H9 (cell line): Measurements from ENCODE around the gene SLC4A2. TPM values are rescaled to one million over a fixed set of nuclear protein-coding genes. Genes with fewer than 3 reads are reported as not detected.

Experiments
- DNase-seq: peaks from one replicate; pipeline ENCODE4 v3.0.0-alpha.2; 2017
- H2AFZ ChIP-seq: one replicate; pipeline ENCODE4 v1.6.1; 2013; ENCODE audit warnings: mild to moderate bottlenecking, low read length, control low read depth, moderate library complexity
- H2AK5ac ChIP-seq: 2 replicates; pipeline ENCODE4 v1.6.1; 2013; ENCODE audit warnings: low read length, control low read depth, mixed read lengths; ENCODE audit not compliant: insufficient read length
- H2BK120ac ChIP-seq: one replicate; pipeline ENCODE4 v1.6.1; 2013; ENCODE audit warnings: low read depth, mild to moderate bottlenecking, low read length, control low read depth, inconsistent platforms; ENCODE audit not compliant: poor library complexity, severe bottlenecking
- H2BK12ac ChIP-seq: 2 replicates; pipeline ENCODE4 v1.6.1; 2013; ENCODE audit warnings: low read length, control low read depth, mixed read lengths, low read depth; ENCODE audit not compliant: insufficient read length
- H2BK15ac ChIP-seq: 2 replicates; pipeline ENCODE4 v1.6.1; 2013; ENCODE audit warnings: low read depth, low read length, control low read depth
- H2BK20ac ChIP-seq: one replicate; pipeline ENCODE4 v1.6.1; 2013; ENCODE audit warnings: low read depth, mild to moderate bottlenecking, low read length, control low read depth, inconsistent platforms; ENCODE audit not compliant: poor library complexity, severe bottlenecking
- H2BK5ac ChIP-seq: 2 replicates; pipeline ENCODE4 v1.6.1; 2013; ENCODE audit warnings: low read length, control low read depth, mixed read lengths; ENCODE audit not compliant: insufficient read length
- H3K14ac ChIP-seq: 2 replicates; pipeline ENCODE4 v1.6.1; 2013; ENCODE audit warnings: low read length, control low read depth; ENCODE audit not compliant: insufficient read depth
- H3K18ac ChIP-seq: 2 replicates; pipeline ENCODE4 v1.6.1; 2013; ENCODE audit warnings: low read depth, mild to moderate bottlenecking, mixed read lengths, low read length, control low read depth; ENCODE audit not compliant: insufficient read length
- H3K23ac ChIP-seq: 2 replicates; pipeline ENCODE4 v1.6.1; 2013; ENCODE audit warnings: low read length, control low read depth, mixed read lengths, low read depth; ENCODE audit not compliant: insufficient read length
- H3K23me2 ChIP-seq: 2 replicates; pipeline ENCODE4 v1.6.1; 2013; ENCODE audit warnings: low read depth, mild to moderate bottlenecking, mixed read lengths, low read length, control low read depth; ENCODE audit not compliant: insufficient read length, poor library complexity, severe bottlenecking
- H3K27ac ChIP-seq: 2 replicates; pipeline ENCODE4 v1.5.1; 2013; ENCODE audit warnings: low read length, control low read depth, mixed read lengths, low read depth; ENCODE audit not compliant: insufficient read length
- H3K27me3 ChIP-seq: 2 replicates; pipeline ENCODE4 v1.6.1; 2013; ENCODE audit warnings: low read length, control low read depth, inconsistent platforms; ENCODE audit not compliant: insufficient read depth
- H3K4ac ChIP-seq: 2 replicates; pipeline ENCODE4 v1.6.1; 2013; ENCODE audit warnings: low read depth, mild to moderate bottlenecking, control low read depth, inconsistent platforms, low read length, moderate library complexity
- H3K4me1 ChIP-seq: 2 replicates; pipeline ENCODE4 v1.6.1; 2013; ENCODE audit warnings: low read length, control low read depth, inconsistent platforms; ENCODE audit not compliant: insufficient read depth
- H3K4me2 ChIP-seq: 2 replicates; pipeline ENCODE4 v1.6.1; 2013; ENCODE audit warnings: low read length, control low read depth, mixed read lengths; ENCODE audit not compliant: insufficient read length, insufficient read depth
- H3K56ac ChIP-seq: 2 replicates; pipeline ENCODE4 v1.6.1; 2013; ENCODE audit warnings: low read depth, mild to moderate bottlenecking, mixed read lengths, low read length, control low read depth; ENCODE audit not compliant: insufficient read length
- H3K79me1 ChIP-seq: 2 replicates; pipeline ENCODE4 v1.6.1; 2013; ENCODE audit warnings: low read depth, mild to moderate bottlenecking, moderate library complexity, low read length, control low read depth, inconsistent platforms; ENCODE audit not compliant: insufficient read depth, poor library complexity, severe bottlenecking
- H3K79me2 ChIP-seq: 2 replicates; pipeline ENCODE4 v1.6.1; 2013; ENCODE audit warnings: low read length, control low read depth, inconsistent platforms; ENCODE audit not compliant: insufficient read depth
- H3K9ac ChIP-seq: 2 replicates; pipeline ENCODE4 v1.6.1; 2013; ENCODE audit warnings: low read length, control low read depth, mixed read lengths; ENCODE audit not compliant: insufficient read length; ENCODE audit errors: extremely low read depth
- H3K9me3 ChIP-seq: one replicate; pipeline ENCODE4 v1.6.1; 2013; ENCODE audit warnings: low read depth, low read length, inconsistent platforms; ENCODE audit not compliant: control insufficient read depth
- H3T11ph ChIP-seq: one replicate; pipeline ENCODE4 v1.6.1; 2013; ENCODE audit warnings: mild to moderate bottlenecking, low read length, control low read depth, inconsistent platforms
- H4K20me1 ChIP-seq: one replicate; pipeline ENCODE4 v1.6.1; 2013; ENCODE audit not compliant: control insufficient read depth, insufficient read length, insufficient read depth
- H4K5ac ChIP-seq: 2 replicates; pipeline ENCODE4 v1.6.1; 2013; ENCODE audit warnings: low read depth, mild to moderate bottlenecking, mixed read lengths, low read length, control low read depth; ENCODE audit not compliant: insufficient read length
- H4K8ac ChIP-seq: replicated peaks from 2 replicates; pipeline ENCODE4 v1.6.1; 2013; ENCODE audit warnings: low read length, control low read depth, mixed read lengths, low read depth; ENCODE audit not compliant: insufficient read length
- H4K91ac ChIP-seq: 2 replicates; pipeline ENCODE4 v1.6.1; 2013; ENCODE audit warnings: low read depth, mild to moderate bottlenecking, moderate library complexity, mixed read lengths, low read length, control low read depth; ENCODE audit not compliant: insufficient read length
- H3K27ac Mint-ChIP-seq, 3 experiments: 2 replicates in 2 of 3; 3 replicates in 1 of 3; pipeline ENCODE4 v1.8.0; 2020 to 2021; ENCODE audit warnings: mixed read lengths in 3 of 3, mild to moderate bottlenecking in 1 of 3, moderate library complexity in 1 of 3
- H3K27me3 Mint-ChIP-seq: 2 replicates; pipeline ENCODE4 v1.8.0; 2021; ENCODE audit warnings: low read depth, mild to moderate bottlenecking, moderate library complexity, mixed read lengths
- H3K36me3 Mint-ChIP-seq, 3 experiments: 2 replicates in 2 of 3; 3 replicates in 1 of 3; pipeline ENCODE4 v1.8.0; 2020 to 2021; ENCODE audit warnings: low read depth in 3 of 3, mixed read lengths in 3 of 3; ENCODE audit not compliant: insufficient read depth in 1 of 3
- H3K4me1 Mint-ChIP-seq, 2 experiments: 2 replicates each; pipeline ENCODE4 v1.8.0; 2020; ENCODE audit warnings: mixed read lengths in 2 of 2
- H3K4me3 Mint-ChIP-seq, 2 experiments: 2 replicates in 1 of 2; 3 replicates in 1 of 2; pipeline ENCODE4 v1.8.0; 2020 to 2021; ENCODE audit warnings: mild to moderate bottlenecking in 2 of 2, mixed read lengths in 2 of 2, moderate library complexity in 1 of 2
- H3K9me3 Mint-ChIP-seq, 2 experiments: 2 replicates in 1 of 2; 3 replicates in 1 of 2; pipeline ENCODE4 v1.8.0; 2020; ENCODE audit warnings: mild to moderate bottlenecking in 2 of 2, mixed read lengths in 2 of 2, moderate library complexity in 1 of 2
- CTCF ChIP-seq: fragments of 200-600 bp; sonication (generic); conservative IDR thresholded peaks from 3 replicates; pipeline ENCODE4 v1.8.0; 2021; ENCODE audit warnings: antibody characterized with exemption, mild to moderate bottlenecking
- WGBS: extraction: QIAGEN DNeasy Blood & Tissue Kit; methylation state at CpG from one replicate; pipeline ENCODE4 v1.1.7; 2013; ENCODE audit warnings: missing lambda C conversion rate, low lambda C conversion rate, mixed read lengths; ENCODE audit not compliant: insufficient read length; ENCODE audit errors: extremely low coverage; 5-methylcytosine and 5-hydroxymethylcytosine counted together
- total RNA-seq: library from RNA; stranded (reverse); gene quantifications from 2 replicates; pipeline ENCODE4 v1.2.1, GENCODE V29; 2021

SLC4A2 gene
- total RNA-seq, 1 experiment from 2014 or later: 136 TPM

GRCh38 chr7:151061213-151062110 is 2.1 kb downstream of the SLC4A2 start:
- peak overlapping the region; percentile 58 for H3K4me2 ChIP-seq

More at GRCh38 chr7:151061213-151062110, 2.1 kb downstream of the SLC4A2 start:
- no peak overlapping the region for H3K23ac ChIP-seq
- no peak overlapping the region for H3K9ac ChIP-seq
- no peak overlapping the region for H4K91ac ChIP-seq
- no peak overlapping the region for H3K27ac ChIP-seq
- no peak overlapping the region for H2AK5ac ChIP-seq
- H2BK20ac ChIP-seq: no peak overlapping the region
- no peak overlapping the region for H3T11ph ChIP-seq
- Mint-ChIP-seq H3K4me1 (peaks cover 37 to 45% of the 10 kb centered on the region in 2 experiments), H3K9me3 (no peaks in the 10 kb centered on the region; a peak in 1 of 5 replicates), H3K36me3 (peaks cover 10 to 19% (median 18%) of the 10 kb centered on the region in 3 experiments; a peak in 5 of 7 replicates), H3K27me3 (peaks cover 9% of the 10 kb centered on the region), H3K4me3 (peak overlapping the region; percentile 78 to 91), H3K27ac (peak overlapping the region in 1 of 3 experiments; percentile 14; a peak in 1 of 7 replicates)
- H2BK15ac ChIP-seq: no peak overlapping the region
- no peak overlapping the region for H2BK120ac ChIP-seq
- H4K5ac ChIP-seq: no peak overlapping the region
- TF ChIP-seq CTCF: no peak
- H3K18ac ChIP-seq: no peak overlapping the region
- DNase-seq: peak; percentile 54
- H3K4me1 ChIP-seq: peaks cover 8% of the 10 kb centered on the region
- H3K79me2 ChIP-seq: no peaks in the 10 kb centered on the region
- H4K20me1 ChIP-seq: no peaks in the 10 kb centered on the region
- no CpG with 5 or more reads among the region's 33 CpGs for WGBS
- no peak overlapping the region for H2BK5ac ChIP-seq
- H3K9me3 ChIP-seq: no peaks in the 10 kb centered on the region
- no peaks in the 10 kb centered on the region for H3K79me1 ChIP-seq
- no peak overlapping the region for H2AFZ ChIP-seq
- no peak overlapping the region for H4K8ac ChIP-seq
- no peak overlapping the region; the same call in 1 of the 2 replicates for H3K14ac ChIP-seq
- H3K23me2 ChIP-seq: peaks cover 41% of the 10 kb centered on the region
- H2BK12ac ChIP-seq: peak overlapping the region; percentile 17
- H3K56ac ChIP-seq: no peak overlapping the region
- H3K27me3 ChIP-seq: no peaks in the 10 kb centered on the region; the same call in 1 of the 2 replicates
- H3K4ac ChIP-seq: no peak overlapping the region
